DOHH2 (cell line): ENCODE measurements around the gene CPNE2.

Source experiments
- H3F3A ChIP-seq: fragments of 200-600 bp; sonication (generic), shearing (Covaris generic); 2 replicates; pipeline ENCODE4 v1.6.0; 2016; ENCODE audit warnings: antibody characterized with exemption, mild to moderate bottlenecking; ENCODE audit not compliant: control insufficient read depth, insufficient read depth
- H3K27ac ChIP-seq: fragments of 200-600 bp; sonication (generic); 2 replicates; pipeline ENCODE4 v1.5.1; 2014; ENCODE audit warnings: low read depth, mild to moderate bottlenecking, low read length, moderate library complexity
- H3K27me3 ChIP-seq: fragments of 200-600 bp; sonication (generic); 2 replicates; pipeline ENCODE4 v1.6.1; 2014; ENCODE audit warnings: mild to moderate bottlenecking, low read length, mixed read lengths; ENCODE audit not compliant: control insufficient read depth
- H3K36me3 ChIP-seq: fragments of 200-600 bp; sonication (generic); 2 replicates; pipeline ENCODE4 v1.6.1; 2014; ENCODE audit warnings: mild to moderate bottlenecking, low read length, moderate library complexity, mixed read lengths; ENCODE audit not compliant: control insufficient read depth
- H3K4me1 ChIP-seq: fragments of 200-600 bp; sonication (generic); 2 replicates; pipeline ENCODE4 v1.6.1; 2014; ENCODE audit warnings: mild to moderate bottlenecking, low read length, mixed read lengths; ENCODE audit not compliant: control insufficient read depth
- H3K4me2 ChIP-seq: fragments of 200-600 bp; sonication (generic); 2 replicates; pipeline ENCODE4 v1.6.0; 2014; ENCODE audit warnings: mild to moderate bottlenecking, low read length, moderate library complexity
- H3K4me3 ChIP-seq: fragments of 200-600 bp; sonication (generic); 2 replicates; pipeline ENCODE4 v1.5.1; 2014; ENCODE audit warnings: mild to moderate bottlenecking, low read length, mixed read lengths
- H3K79me2 ChIP-seq: fragments of 200-600 bp; sonication (generic); 2 replicates; pipeline ENCODE4 v1.6.1; 2014; ENCODE audit warnings: mild to moderate bottlenecking, low read length, mixed read lengths; ENCODE audit not compliant: control insufficient read depth
- H3K9me2 ChIP-seq: fragments of 200-600 bp; sonication (generic); replicated peaks from 2 replicates; pipeline ENCODE4 v1.6.1; 2014; ENCODE audit warnings: mild to moderate bottlenecking, low read length, mixed read lengths; ENCODE audit not compliant: control insufficient read depth
- H3K9me3 ChIP-seq: fragments of 200-600 bp; sonication (generic); 2 replicates; pipeline ENCODE4 v1.6.1; 2014; ENCODE audit warnings: antibody characterized with exemption, low read length, mixed read lengths; ENCODE audit not compliant: control insufficient read depth, insufficient read depth
- H4K20me1 ChIP-seq: fragments of 200-600 bp; sonication (generic); 2 replicates; pipeline ENCODE4 v1.6.0; 2014; ENCODE audit warnings: low read depth, mild to moderate bottlenecking, antibody characterized with exemption, low read length, moderate library complexity; ENCODE audit not compliant: control insufficient read depth, insufficient read depth
- CTCF ChIP-seq: fragments of 200-600 bp; sonication (generic); IDR thresholded peaks from one replicate; pipeline ENCODE4 v1.5.1; 2014; ENCODE audit warnings: antibody characterized with exemption, mild to moderate bottlenecking, low read depth, low read length; ENCODE audit not compliant: poor library complexity, severe bottlenecking
- EZH2phosphoT487 ChIP-seq: fragments of 200-600 bp; sonication (generic); IDR thresholded peaks from 2 replicates; pipeline ENCODE4 v1.6.1; 2017; ENCODE audit warnings: borderline replicate concordance, mild to moderate bottlenecking, antibody characterized with exemption, low read length, moderate library complexity, mixed read lengths

CPNE2 gene

GRCh38 chr16:57127037-57127763 is 34.8 kb downstream of the CPNE2 start:
- Histone ChIP-seq H3K4me2 (no peak overlapping the region), H3K9me2 (no peaks in the 10 kb centered on the region), H3K79me2 (no peaks in the 10 kb centered on the region), H4K20me1 (no peaks in the 10 kb centered on the region), H3F3A (no peaks in the 10 kb centered on the region), H3K4me1 (no peaks in the 10 kb centered on the region), H3K4me3 (no peak overlapping the region), H3K27ac (no peak overlapping the region), H3K36me3 (no peaks in the 10 kb centered on the region), H3K9me3 (no peaks in the 10 kb centered on the region), H3K27me3 (no peaks in the 10 kb centered on the region)
- TF ChIP-seq EZH2phosphoT487 = no peak
- TF ChIP-seq CTCF = no peak

GRCh38 chr16:57127836-57128235 is 35.5 kb downstream of the CPNE2 start:
- Histone ChIP-seq H3K9me2 (no peaks in the 10 kb centered on the region), H3K4me2 (no peak overlapping the region), H3K9me3 (no peaks in the 10 kb centered on the region), H3K27me3 (no peaks in the 10 kb centered on the region), H3K4me1 (no peaks in the 10 kb centered on the region), H3K4me3 (no peak overlapping the region), H4K20me1 (no peaks in the 10 kb centered on the region), H3K27ac (no peak overlapping the region), H3K36me3 (no peaks in the 10 kb centered on the region), H3K79me2 (no peaks in the 10 kb centered on the region), H3F3A (no peaks in the 10 kb centered on the region)
- TF ChIP-seq CTCF = no peak
- no peak for TF ChIP-seq EZH2phosphoT487

- Histone ChIP-seq H3K79me2 (no peaks in the 10 kb centered on the region), H3K4me1 (0 out of 2 replicates have a peak, but pooled peaks cover under 1% of the 10 kb centered on the region), H3K4me2 (no peak overlapping the region), H3K36me3 (no peaks in the 10 kb centered on the region), H4K20me1 (no peaks in the 10 kb centered on the region), H3K9me2 (no peaks in the 10 kb centered on the region), H3K9me3 (no peaks in the 10 kb centered on the region), H3K4me3 (no peak overlapping the region), H3F3A (no peaks in the 10 kb centered on the region), H3K27ac (no peak overlapping the region), H3K27me3 (no peaks in the 10 kb centered on the region)
- no peak for TF ChIP-seq EZH2phosphoT487
- TF ChIP-seq CTCF = no peak
Measured at GRCh38 chr16:57128771-57129389, 36.5 kb downstream of the CPNE2 start.
